Thyroid gland (tissue), 4 donors: ENCODE data around the gene RAPGEF1.

ENCODE experiments used
- CTCF ChIP-seq, 6 experiments: fragments of 200-600 bp in 3 of 6; fragments of 450-650 bp in 3 of 6; sonication (generic) in 3 of 6; IDR thresholded peaks; one replicate each; pipeline ENCODE4 v1.5.1; 2016 to 2019; ENCODE audit warnings: antibody characterized with exemption in 6 of 6, mild to moderate bottlenecking in 2 of 6, inconsistent platforms in 1 of 6, moderate library complexity in 1 of 6
- POLR2A ChIP-seq, 2 donors: fragments of 450-650 bp; IDR thresholded peaks; one replicate each; pipeline ENCODE4 v1.6.1; 2017; ENCODE audit warnings: antibody characterized with exemption in 2 of 2, mild to moderate bottlenecking in 2 of 2, moderate library complexity in 1 of 2

- peak; percentile 64 to 93 (median 88) for TF ChIP-seq CTCF (IDR thresholded peaks at IDR 0.05)
- TF ChIP-seq POLR2A (IDR thresholded peaks at IDR 0.05): no peak
These were observed 22.6 kb upstream of the RAPGEF1 start for GRCh38 chr9:131762356-131762932.
